Neural cell (in vitro differentiated cells): ENCODE measurements around the gene PRMT6.

ENCODE experiments used
- CTCF ChIP-seq: fragments of 450-650 bp; IDR thresholded peaks from 2 replicates; pipeline ENCODE4 v1.5.1; 2014; ENCODE audit warnings: antibody characterized with exemption, mild to moderate bottlenecking, moderate library complexity; ENCODE audit not compliant: poor library complexity, severe bottlenecking
- EP300 ChIP-seq: fragments of 450-650 bp; conservative IDR thresholded peaks from 2 replicates; pipeline ENCODE4 v1.6.1; 2014; ENCODE audit warnings: antibody characterized with exemption, mild to moderate bottlenecking, moderate library complexity; ENCODE audit not compliant: poor library complexity, severe bottlenecking
- EZH2 ChIP-seq: fragments of 200-600, 300-800 bp; shearing (Covaris generic), sonication (generic); IDR thresholded peaks from 2 replicates; pipeline ENCODE4 v1.6.1; 2014; ENCODE audit warnings: antibody characterized with exemption, low read length, borderline replicate concordance, mild to moderate bottlenecking; ENCODE audit not compliant: insufficient read depth, poor library complexity, severe bottlenecking
- POLR2AphosphoS5 ChIP-seq: IDR thresholded peaks from 2 replicates; pipeline ENCODE4 v1.6.1; 2012
- RAD21 ChIP-seq: fragments of 450-650 bp; conservative IDR thresholded peaks from 2 replicates; pipeline ENCODE4 v1.6.1; 2014; ENCODE audit warnings: antibody characterized with exemption, mild to moderate bottlenecking, moderate library complexity
- REST ChIP-seq: IDR thresholded peaks from 2 replicates; pipeline ENCODE4 v1.6.1; 2012; ENCODE audit warnings: borderline replicate concordance
- SMC3 ChIP-seq: fragments of 450-650 bp; conservative IDR thresholded peaks from 2 replicates; pipeline ENCODE4 v1.6.1; 2014; ENCODE audit warnings: antibody characterized with exemption, mild to moderate bottlenecking, moderate library complexity; ENCODE audit not compliant: poor library complexity
- TAF1 ChIP-seq: IDR thresholded peaks from 2 replicates; pipeline ENCODE4 v1.6.1; 2012; ENCODE audit warnings: low read depth

- TF ChIP-seq EZH2 = no peak
- no peak for TF ChIP-seq CTCF
- TF ChIP-seq REST = no peak
- TF ChIP-seq POLR2AphosphoS5 = no peak
- TF ChIP-seq RAD21 = no peak
- TF ChIP-seq TAF1 = no peak
- TF ChIP-seq SMC3 = no peak
- TF ChIP-seq EP300 = no peak
Observed at GRCh38 chr1:107019166-107019565, 37.3 kb upstream of the PRMT6 start.
